Stimulated activated CD4-positive, alpha-beta T cell treated with anti-CD3 and anti-CD28 coated beads, TNF-alpha, amount 100 ng/mL, for 4 hours (primary cell): ENCODE results near the gene LAMP1.
"Not testable (repeated sequence)": the region's sequence is repeated elsewhere in the genome, so short reads cannot be mapped to it uniquely, and the experiment has no call there.

Source experiments
- DNase-seq, 3 experiments: peaks; one replicate each; pipeline ENCODE4 v3.0.0-alpha.2; 2020; ENCODE audit warnings: low read depth in 3 of 3

LAMP1 gene

GRCh38 chr13:113297370-113298042 lies 467 bp downstream of the LAMP1 start:
- DNase-seq = peak in 2 of 3 experiments; percentile 17 to 18

GRCh38 chr13:113298043-113298945 lies 1.3 kb downstream of the LAMP1 start:
- DNase-seq = no peak

- DNase-seq = no peak
These were observed 2.9 kb downstream of the LAMP1 start for GRCh38 chr13:113299951-113300350.

- DNase-seq = no peak
These were observed 5.9 kb downstream of the LAMP1 start for GRCh38 chr13:113302986-113303385.

DNA sequence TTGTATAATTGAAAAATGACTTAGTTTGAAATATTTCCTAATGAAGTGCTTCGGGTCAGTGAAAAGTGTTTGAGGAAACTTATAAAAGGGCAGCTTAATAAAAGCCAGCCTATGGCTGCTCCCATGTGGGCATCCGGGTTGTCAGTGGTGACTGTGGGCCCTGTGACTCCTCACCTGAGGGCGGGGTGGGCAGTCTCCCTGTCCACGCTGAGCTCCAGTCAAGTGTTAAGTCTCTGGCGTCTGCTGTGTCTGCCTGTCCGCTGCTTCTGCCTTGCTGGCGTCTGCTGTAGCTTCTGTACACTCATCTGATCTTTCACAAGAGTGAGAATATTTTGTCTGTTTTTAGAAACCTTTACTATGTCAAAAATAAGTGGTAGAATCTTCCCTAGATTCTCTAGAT lies 7.1 kb downstream of the LAMP1 start:
- no peak for DNase-seq

GRCh38 chr13:113305208-113305607 lies 8.2 kb downstream of the LAMP1 start:
- DNase-seq = no peak

DNA sequence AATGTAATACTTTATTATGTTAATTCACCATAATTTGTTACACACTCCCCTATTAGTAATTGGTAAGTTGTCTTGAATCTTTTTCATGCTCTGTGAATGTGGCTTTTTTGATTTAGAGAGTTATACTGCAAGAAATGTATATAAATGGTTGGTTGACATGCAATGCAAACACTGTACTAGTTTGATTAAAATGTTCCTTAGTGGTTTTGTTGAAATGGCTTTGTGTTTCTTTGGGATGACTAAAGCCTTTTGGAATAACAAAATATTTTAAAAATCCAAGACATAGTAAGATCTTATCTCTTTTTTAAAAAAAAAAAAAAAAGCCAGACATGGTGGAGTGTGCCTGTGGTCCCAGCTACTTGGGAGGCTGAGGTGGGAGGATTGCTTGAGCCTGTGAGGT lies 10.5 kb downstream of the LAMP1 start:
- no peak for DNase-seq

- no peak for DNase-seq
These were observed 12.4 kb downstream of the LAMP1 start for GRCh38 chr13:113309473-113309872.

DNA sequence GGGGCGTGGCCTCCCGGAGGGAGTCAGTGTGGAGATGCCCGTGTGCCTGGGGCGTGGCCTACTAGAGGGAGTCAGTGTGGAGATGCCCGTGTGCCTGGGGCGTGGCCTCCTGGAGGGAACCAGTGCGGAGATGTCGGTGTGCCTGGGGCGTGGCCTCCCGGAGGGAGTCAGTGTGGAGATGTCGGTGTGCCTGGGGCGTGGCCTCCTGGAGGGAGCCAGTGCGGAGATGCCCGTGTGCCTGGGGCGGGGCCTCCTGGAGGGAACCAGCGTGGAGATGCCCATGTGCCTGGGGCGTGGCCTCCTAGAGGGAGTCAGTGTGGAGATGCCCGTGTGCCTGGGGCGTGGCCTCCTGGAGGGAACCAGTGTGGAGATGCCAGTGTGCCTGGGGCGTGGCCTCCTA lies 17.1 kb downstream of the LAMP1 start:
- DNase-seq = not testable (repeated sequence)

DNA sequence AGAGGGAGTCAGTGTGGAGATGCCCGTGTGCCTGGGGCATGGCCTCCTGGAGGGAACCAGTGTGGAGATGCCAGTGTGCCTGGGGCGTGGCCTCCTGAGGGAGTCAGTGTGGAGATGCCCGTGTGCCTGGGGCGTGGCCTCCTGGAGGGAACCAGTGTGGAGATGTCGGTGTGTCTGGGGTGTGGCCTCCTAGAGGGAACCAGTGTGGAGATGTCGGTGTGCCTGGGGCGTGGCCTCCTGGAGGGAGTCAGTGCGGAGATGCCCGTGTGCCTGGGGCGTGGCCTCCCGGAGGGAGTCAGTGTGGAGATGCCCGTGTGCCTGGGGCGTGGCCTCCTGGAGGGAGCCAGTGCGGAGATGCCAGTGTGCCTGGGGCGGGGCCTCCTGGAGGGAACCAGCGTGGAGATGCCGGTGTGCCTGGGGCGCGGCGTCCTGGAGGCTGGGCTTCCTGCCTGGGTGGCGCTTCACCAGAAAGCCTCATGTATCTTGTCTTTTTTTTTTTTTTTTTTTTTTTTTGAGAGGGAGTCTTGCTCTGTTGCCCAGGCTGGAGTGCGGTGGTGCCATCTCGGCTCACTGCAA lies 17.9 kb downstream of the LAMP1 start:
- not testable (repeated sequence) for DNase-seq

DNA sequence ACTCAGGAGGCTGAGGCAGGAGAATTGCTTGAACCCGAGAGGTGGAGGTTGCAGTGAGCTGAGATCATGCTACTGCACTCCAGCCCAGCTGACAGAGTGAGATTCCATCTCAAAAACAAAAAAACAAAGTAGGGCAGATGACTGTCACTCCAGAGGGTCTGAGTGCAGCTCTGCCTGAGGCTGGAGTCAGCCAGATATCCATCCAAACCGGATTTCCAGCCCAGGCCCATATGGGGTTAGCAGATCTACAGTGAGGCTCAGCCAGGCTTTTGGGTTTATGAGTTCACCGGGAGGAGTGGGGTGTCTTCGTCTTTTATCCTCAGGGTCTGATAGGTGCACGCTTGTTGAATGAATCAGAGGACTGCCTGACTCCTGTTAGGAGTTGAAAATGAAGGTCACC lies 19.0 kb downstream of the LAMP1 start:
- DNase-seq = no peak

- no peak for DNase-seq
These were observed 20.0 kb downstream of the LAMP1 start for GRCh38 chr13:113317031-113317430.

DNA sequence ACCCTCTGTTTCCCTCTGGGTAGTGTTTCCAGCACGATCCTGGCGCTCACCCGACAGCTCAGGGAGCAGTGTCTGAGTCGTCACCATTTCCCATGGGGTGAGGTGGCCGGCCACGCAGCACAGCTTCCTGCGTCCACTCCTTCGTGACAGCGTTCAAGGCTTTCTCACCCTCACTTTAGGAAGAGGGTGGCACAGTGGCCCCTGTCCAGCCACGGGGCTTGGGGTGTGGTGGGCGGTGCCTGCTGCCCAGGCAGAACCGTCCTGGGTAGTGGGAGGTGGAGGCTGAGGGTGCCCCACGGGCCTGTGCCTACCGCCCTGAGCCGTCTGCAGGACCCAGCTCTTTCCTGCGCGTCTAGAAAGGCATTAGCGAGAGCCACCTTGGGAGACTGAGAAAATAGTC lies 21.9 kb downstream of the LAMP1 start:
- no peak for DNase-seq

GRCh38 chr13:113319371-113319770 lies 22.3 kb downstream of the LAMP1 start:
- DNase-seq = no peak

GRCh38 chr13:113320226-113320875 lies 23.3 kb downstream of the LAMP1 start:
- no peak for DNase-seq

DNA sequence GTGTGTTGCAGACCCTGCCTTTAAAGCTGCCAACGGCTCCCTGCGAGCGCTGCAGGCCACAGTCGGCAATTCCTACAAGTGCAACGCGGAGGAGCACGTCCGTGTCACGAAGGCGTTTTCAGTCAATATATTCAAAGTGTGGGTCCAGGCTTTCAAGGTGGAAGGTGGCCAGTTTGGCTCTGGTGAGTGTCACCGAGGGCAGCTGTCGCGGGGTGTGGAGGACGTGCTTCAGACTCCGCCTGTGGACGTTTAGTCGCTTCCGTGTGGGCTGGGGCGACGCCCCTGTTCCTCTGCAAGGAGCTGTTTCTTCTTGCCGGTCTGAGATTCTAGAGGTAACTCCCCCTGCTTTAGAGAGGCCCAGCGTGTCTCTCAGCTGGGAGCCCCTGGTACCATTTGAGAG lies 24.5 kb downstream of the LAMP1 start:
- DNase-seq = no peak

DNA sequence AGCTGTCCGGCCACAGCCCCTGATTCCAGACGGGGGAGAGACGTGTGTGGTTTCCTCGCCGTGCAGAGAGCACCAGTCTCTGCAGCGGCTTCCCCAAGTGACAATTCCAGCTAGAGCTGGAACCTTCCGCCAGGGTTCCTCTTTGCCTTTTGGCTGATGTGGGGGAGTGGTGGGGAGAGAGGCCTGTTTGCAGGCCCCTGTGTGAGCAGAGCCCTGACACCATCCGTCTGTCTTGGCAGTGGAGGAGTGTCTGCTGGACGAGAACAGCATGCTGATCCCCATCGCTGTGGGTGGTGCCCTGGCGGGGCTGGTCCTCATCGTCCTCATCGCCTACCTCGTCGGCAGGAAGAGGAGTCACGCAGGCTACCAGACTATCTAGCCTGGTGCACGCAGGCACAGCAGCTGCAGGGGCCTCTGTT lies 25.0 kb downstream of the LAMP1 start:
- no peak for DNase-seq

DNA sequence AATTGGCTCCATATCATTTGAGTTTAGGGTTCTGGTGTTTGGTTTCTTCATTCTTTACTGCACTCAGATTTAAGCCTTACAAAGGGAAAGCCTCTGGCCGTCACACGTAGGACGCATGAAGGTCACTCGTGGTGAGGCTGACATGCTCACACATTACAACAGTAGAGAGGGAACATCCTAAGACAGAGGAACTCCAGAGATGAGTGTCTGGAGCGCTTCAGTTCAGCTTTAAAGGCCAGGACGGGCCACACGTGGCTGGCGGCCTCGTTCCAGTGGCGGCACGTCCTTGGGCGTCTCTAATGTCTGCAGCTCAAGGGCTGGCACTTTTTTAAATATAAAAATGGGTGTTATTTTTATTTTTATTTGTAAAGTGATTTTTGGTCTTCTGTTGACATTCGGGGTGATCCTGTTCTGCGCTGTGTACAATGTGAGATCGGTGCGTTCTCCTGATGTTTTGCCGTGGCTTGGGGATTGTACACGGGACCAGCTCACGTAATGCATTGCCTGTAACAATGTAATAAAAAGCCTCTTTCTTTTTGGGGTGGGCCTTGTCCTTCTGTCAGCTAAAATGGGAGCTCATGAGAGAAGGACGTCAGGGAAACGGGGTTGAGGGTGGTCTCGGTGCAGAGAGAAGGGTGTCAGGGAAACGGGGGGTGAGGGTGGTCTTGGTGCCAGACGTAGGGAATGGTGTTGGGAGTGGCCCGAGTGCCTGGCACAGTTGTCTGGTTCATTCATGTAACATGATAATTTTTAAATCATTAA lies 26.0 kb downstream of the LAMP1 start:
- no peak for DNase-seq

DNA sequence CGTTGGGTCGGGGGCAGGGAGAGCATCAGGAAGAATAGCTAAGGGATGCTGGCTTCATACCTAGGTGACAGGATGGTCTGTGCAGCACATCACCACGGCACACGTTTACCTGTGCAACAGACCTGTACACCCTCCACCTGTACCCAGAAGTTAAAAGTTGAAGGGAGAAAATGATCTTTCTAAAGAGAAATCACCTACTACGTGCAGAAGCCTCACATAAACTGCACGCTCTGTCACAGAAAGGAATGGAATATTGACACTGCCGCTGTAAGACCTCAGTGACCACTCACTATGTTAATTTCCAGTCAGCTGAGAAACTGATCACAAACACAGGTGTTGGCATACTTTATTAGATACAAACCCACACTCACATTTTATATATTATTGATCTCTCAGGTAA lies 26.8 kb downstream of the LAMP1 start:
- no peak for DNase-seq

- no peak for DNase-seq
These were observed 27.4 kb downstream of the LAMP1 start for GRCh38 chr13:113324398-113324797.

- DNase-seq = no peak
These were observed 28.7 kb downstream of the LAMP1 start for GRCh38 chr13:113325779-113326178.

GRCh38 chr13:113327391-113327765 lies 30.3 kb downstream of the LAMP1 start:
- DNase-seq = no peak
